Measurements from ENCODE around the gene CLIP2.
"Not testable (repeated sequence)": the region's sequence is repeated elsewhere in the genome, so short reads cannot be mapped to it uniquely, and the experiment has no call there.

CLIP2 gene

DNA sequence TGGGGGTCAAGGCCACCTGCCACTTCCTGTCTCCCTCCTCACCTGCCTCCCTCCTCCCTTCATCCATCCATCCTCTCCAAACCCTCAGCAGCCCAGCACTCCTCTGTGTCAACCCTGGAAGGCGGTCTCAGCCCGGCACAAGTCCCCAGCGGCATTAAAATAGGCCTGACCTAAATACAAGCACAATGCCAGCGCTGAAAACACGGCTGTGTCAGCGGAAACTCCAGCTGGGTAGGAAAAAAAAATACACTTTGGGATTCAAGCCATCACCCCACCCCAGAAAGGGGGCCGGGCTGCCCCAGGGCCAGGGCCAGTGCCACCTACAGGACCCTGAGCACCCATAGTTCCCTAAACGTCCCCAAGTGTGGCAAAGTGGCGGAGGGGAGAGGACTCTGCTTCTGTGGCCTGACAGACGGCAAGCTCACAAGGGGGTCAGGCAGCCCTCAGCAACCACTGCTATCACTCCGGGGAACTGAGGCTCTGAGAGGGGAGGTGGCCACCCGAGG is 141.8 kb downstream of the CLIP2 start:
- no peak for DNase-seq (ENCODE audit: low spot score)

DNA sequence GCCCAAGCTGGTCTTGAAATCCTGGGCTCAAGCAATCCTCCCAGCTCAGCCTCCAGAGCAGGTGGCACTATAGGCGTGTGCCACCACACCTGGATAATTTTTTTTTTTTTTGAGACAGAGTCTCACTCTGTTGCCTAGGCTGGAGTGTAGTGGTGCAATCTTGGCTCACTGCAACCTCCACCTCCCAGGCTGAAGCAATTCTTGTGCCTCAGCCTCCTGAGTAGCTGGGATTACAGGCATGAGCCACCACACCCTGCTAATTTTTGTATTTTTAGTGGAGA is 148.0 kb downstream of the CLIP2 start:
- not testable (repeated sequence) for DNase-seq (ENCODE audit: low spot score)

DNA sequence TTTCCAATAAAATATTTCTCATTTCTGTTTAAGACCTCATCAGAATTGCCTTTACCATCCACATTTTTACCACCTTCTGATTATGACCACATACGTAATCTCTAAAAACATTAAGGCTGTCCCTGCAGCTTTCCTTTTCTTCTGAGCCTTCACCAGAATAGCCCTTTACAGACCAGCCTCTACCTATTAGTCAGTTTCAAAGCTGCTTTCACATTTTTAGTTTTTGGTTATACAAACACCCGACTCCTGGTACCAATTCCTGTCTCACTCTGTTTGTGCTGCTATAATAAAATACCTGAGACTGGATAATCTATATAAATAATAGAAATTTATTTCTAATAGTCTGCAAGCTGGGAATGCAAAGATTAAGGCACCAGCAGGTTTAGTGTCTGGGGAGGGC is 149.1 kb downstream of the CLIP2 start:
- DNase-seq (ENCODE audit: low spot score), result no peak

DNA sequence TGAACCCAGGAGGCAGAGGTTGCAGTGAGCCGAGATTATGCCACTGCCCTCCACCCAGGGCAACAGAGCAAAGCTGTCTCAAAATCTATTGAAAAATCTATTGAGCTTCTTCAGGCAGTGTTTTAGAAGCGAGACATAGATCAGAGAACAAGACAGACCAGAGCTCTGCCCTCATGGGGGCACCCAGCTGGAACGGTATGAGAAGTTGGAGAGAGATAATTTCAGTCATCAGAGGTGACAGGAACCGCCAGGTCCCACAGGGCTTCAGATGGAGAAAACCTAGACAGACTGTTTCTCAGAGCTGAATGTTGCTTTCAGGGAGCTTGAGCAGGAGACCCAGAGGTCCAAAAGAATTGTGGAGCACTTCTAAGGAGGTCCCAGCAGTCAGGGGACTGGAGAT is 150.3 kb downstream of the CLIP2 start:
- no peak for DNase-seq (ENCODE audit: low spot score)

DNA sequence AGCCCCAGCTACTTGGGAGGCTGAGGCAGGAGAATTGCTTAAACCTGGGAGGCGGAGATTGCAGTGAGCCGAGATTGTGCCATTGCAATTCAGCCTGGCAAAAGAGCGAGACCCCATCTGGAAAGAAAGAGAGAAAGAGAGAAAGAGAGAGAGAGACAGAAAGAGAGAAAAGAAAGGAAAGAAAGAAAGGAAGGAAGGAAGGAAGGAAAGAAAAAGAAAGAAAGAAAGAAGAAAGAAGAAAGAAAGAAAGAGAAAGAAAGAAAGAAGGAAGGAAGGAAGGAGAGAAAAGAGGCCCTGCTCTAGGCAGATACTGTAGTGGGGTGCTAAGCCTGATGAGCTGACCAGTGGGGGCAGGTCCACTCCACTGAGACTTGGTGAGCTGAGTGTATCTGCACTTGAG is 150.9 kb downstream of the CLIP2 start:
- DNase-seq (ENCODE audit: low spot score), result not testable (repeated sequence)

DNA sequence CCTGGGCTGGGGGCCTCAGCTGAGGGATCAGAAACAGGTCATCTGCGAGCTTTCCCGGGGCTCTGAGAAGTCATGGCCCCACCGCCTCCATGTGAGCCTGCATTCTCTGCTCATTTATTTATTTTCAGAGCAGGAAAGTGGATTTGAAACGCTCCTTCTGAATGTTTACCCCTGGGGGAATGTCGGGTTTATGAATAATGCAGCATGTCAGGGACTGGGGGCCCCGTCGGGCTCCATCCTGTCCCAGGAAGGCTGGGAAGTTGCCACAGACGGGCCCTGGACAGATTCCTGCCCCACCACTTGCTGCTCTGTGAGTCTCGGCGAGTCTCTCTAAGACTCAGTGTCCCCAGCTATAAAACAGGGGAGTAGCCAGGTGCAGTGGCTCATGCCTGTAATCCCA is 152.6 kb downstream of the CLIP2 start:
- no peak for DNase-seq (ENCODE audit: low spot score)

DNA sequence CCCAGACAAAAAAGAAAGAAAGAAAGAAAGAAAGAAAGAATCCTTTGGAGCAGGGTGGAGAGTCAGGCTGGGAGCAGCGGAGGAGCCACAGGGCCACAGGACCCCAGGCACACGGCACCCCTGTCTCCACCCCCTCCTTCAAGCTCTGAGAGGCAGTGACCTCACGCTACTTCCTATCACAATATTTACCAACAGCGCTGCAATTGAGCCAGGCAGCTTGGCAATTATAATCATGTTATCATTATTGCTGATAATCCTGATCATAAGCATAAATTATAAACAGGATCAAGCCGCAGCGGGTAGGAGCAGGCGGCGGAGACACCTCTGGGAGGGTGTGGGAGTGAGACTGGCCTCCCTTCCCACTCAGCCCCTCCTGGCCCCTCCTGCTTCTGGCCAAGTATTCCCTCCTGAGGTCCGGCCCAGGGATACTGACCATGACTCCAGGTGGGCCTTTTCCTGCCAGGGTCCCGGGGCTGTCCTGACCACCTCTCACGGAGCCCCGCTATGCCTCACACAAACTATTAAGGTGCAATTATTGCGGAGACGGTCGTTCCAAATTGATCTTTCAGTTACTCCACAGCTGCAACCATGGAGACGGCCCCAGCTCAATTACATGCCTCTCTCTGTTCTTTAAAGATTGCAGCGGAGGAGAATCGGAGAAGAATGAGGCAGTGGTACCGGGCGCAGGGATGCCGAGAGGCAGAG is 154.5 kb downstream of the CLIP2 start:
- no peak for DNase-seq (ENCODE audit: low spot score)

DNA sequence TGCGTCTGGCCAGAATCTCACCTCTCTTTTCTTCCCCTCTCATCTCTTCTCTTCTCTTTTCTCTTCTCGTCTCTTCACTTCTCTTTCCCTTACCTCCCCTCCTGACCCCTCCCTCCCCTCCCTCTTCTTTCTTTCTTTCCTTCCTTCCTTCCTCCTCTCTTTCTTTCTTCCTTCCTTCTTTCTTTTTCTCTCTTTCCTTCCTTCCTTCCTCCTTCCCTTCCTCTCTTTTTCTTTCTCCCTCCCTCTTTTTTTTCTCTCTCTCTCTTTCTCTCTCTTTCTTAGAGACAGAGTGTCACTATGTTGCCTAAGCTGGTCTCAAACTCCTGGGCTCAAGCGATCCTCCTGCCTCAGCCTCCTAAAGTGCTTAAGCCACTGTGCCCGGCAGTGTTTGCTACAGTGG is 159.9 kb downstream of the CLIP2 start:
- DNase-seq (ENCODE audit: low spot score), result no peak

DNA sequence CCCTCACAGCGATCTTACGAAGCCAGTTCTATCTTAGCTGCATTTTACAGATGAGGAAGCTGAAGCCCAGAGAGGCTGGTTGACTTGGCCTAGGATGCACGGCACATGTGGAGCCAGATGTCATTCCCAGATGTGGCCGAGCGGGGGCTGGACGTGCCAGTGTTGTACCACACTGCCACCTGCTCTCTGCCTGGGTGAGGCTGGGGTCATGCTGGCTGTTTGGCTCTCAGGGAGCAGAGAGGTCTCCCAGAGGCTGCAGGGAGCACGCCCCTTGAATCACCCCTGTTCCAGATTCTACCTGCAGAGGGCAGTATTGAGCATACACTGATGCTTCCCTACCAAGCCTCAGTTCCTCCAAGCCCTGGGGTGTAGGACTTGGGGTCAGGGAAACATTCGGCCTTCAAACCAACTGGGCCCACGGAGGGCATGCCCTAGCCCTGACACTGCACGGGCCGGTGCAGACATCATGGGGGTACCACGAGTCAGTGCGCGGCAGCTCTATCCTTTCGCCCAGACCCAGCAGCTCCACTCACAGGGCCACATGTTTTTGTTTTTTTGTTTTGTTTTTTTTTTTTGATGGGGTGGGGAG is 160.7 kb downstream of the CLIP2 start:
- DNase-seq (ENCODE audit: low spot score), result peak; percentile 87

DNA sequence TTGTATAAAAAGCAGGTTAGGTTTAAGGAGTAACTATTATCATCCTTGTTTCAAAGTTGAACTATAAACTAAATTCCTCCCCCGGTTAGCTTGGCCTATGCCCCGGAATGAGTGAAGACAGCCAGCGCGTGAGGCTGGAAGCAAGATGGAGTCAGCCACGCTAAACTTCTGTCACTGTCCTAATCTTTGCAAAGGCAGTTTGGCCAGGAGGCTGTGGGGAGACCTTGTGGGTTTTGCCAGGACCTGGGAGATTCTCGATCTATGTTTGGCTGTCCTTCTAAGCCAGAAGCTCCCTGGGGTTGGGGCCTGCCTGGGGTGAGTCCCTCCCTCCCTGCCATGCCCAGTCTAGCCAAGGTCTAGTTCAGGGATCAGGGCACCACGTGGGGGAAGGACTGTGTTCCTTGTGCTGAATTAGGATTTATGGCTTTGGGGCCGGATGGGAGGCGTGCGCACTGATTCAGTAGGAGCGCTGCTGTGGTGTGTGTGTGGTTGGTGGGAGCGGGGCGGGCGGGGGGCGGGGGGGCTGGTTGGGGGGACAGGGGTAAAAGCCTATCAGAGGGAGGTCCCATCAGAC is 163.6 kb downstream of the CLIP2 start:
- DNase-seq (ENCODE audit: low spot score), result peak; percentile 51

DNA sequence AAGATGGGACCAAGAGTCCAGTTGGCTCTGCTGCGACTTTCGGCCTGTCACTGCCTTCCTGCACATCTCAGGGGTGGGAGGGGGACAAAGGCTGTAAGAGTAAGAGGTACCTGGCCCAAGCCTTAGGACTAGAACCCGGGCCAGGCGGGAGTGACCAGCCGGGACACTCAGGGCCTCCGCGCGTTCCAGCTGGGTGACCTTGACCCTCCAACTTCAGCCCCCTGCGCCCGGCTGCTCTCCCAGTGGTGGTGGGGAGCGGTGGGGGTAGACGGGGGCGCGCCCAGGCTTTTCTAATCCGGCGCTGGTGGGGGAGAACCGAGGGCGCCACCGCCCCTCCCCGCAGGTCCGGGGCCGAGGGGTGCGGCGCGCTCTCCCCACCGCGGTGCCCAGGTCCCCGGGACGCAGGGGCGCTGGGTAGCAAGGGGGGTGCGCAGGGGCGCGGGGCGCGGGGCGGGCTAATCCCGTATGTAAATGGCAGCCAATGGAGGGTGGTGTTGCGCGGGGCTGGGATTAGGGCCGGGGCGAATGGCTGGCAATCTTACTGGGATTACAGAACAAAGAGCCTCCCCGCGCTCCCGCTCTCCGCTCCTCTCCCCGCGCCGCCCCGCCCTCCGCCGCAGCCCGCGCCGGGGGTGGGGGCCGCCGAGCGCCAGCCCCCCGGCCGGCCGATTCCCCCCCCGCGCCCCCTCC is 164.3 kb downstream of the CLIP2 start, which contains the start of gene GTF2IRD1:
Gene GTF2IRD1, plus strand, starts transcription at position 585 of the 690 bp plus-strand sequence. CDS start 54,175 bp downstream, outside the sequence.
- peak; percentile 93 for DNase-seq (ENCODE audit: low spot score)

DNA sequence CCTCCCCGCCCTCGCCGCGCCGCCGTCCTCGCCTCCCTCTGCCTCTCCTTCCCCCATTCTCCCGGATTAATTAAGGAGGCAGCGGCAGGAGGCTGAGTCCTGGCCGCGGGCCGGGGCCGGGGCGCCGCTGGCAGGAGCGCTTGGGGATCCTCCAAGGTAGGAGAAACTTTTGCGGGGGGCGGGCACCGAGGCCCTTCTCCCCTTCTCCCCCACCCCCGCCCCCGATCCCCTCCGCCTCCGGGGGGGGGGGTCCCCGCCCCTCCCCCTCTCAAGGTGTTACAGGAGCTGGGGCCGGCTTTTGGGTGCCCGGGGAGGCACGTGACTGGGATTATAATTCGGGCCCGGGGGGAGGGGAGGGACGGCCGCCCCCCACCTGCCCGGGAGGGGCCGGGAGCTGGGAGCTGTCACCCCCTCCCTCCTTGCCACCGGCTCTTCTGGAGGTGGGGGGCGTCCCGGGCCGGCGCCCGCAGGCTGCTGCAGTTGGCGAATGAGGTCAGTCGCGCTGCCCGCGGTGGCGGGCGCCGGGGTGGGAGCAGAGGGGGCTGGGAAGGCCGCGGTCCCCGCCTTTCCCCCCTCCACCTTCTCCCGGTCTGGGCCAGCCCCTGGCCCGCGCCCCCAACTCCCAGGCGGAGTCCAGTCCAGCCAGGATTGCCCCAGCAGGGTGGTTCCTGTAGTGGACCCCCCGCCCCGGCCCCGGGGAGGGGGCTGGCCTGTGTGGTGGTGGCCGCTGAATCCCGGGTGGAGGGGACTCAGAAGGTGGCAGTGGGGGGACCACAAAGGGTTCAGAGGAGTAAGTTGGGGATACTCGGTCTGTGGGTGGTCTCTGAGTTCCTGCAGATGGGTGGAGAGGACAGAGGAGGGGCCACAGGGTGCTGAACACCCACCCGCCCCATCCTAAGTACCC is 165.1 kb downstream of the CLIP2 start:
- peak; percentile 36 for DNase-seq (ENCODE audit: low spot score)

DNA sequence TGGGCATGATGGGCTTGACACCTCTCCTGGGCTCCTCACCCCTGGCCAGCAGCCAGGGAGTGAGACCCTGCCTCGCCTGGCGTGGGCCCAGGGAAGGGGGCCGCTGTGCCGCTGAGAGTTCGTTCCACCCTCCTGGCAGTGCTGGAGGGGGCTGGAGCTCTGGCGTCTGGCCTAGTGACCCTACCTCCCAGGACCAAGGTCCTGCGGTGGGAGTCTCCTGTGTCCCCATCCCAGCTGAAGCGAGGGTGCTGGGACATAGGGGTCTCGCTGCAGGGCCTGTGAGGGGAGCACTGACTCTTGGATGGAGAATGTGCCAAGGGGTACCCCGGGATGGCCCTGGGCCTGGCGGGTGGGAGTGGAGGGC is 165.7 kb downstream of the CLIP2 start:
- DNase-seq (ENCODE audit: low spot score), result no peak

DNA sequence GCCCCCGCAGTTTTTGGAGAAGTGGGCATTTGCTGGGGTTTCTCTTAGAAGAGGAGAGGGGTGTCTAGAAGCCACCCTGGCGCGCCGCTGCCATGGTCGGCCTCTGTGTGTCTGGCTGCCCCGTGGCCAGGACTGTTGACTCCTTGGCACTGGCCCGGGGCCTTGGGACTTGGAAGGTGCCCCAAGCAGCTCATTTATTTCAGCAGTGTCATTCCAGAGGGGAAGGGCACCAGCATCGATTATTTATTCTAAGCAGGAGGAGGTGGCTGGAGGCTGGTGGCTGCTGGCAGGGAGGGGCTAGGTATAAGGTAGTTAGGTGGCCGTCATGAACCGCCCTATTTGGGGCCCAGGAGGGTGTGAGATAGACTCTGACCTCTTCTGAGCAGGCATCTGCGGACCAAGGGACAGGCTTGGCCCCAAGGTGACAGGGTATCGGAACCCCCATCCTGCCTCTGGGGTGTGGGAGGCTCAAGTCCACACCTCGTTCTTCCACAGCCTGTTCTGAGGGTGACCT is 166.1 kb downstream of the CLIP2 start:
- DNase-seq (ENCODE audit: low spot score), result no peak
